Measurements from ENCODE around the gene CABP1. TPM values are rescaled to one million over a fixed set of nuclear protein-coding genes. Genes with fewer than 3 reads are reported as not detected.

CABP1 gene
- total RNA-seq, 1 experiment from 2014 or later = 3.0 TPM

DNA sequence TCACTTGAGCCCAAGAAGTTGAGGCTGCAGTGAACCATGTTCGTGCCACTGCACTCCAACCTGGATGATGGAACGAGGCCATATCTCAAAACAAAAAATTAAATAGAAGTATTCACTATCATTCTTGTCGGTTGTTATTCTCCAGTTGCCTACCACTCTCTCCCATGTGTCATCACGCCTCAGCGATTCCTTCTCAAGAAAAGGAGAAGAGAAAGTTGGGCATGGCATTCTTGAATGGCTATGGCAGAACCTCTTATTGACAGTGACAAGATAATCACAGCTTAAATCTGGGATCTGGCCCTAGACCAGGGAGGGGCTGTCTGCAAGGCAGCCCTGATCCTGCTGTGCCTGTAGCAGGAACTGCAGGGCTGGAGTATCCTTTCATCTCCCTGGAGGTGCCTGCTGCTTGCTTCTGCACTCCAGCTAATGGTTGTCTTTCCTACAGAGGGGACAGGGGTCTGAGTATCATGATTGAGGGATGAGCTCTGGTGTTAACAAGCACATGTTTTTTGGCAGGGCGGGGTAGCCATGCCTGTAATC is 33.7 kb downstream of the CABP1 start:
- no peak overlapping the region for H3K27ac ChIP-seq (ENCODE audit: insufficient read length, low read depth, low read length)
- Mint-ChIP-seq H3K27me3 (ENCODE audit: low read depth) (no peaks in the 10 kb centered on the region; the same call in 1 of the 2 replicates), H3K9me3 (no peaks in the 10 kb centered on the region), H3K4me3 (no peak overlapping the region), H3K27ac (no peak overlapping the region), H3K36me3 (ENCODE audit: insufficient read depth in 1 of 3, low read depth in 3 of 3) (no peaks in the 10 kb centered on the region; a peak in 1 of 7 replicates), H3K4me1 (peaks cover 12 to 17% of the 10 kb centered on the region in 2 experiments)
- H2BK5ac ChIP-seq (ENCODE audit: insufficient read length, low read length) = no peak overlapping the region
- H3K56ac ChIP-seq (ENCODE audit: insufficient read length, low read depth, low read length) = no peak overlapping the region
- peaks cover 2% of the 10 kb centered on the region; the same call in 1 of the 2 replicates for H3K4me1 ChIP-seq (ENCODE audit: insufficient read depth, low read length)
- H3K23me2 ChIP-seq (ENCODE audit: insufficient read length, low read depth, low read length, poor library complexity, severe bottlenecking) = no peaks in the 10 kb centered on the region
- H2AFZ ChIP-seq (ENCODE audit: low read length) = no peak overlapping the region
- no peak overlapping the region for H4K91ac ChIP-seq (ENCODE audit: insufficient read length, low read depth, low read length)
- no peak overlapping the region for H2BK15ac ChIP-seq (ENCODE audit: low read depth, low read length)
- no peak for DNase-seq
- H3K4me2 ChIP-seq (ENCODE audit: insufficient read depth, insufficient read length, low read length) = no peak overlapping the region
- no peak overlapping the region for H2BK12ac ChIP-seq (ENCODE audit: insufficient read length, low read depth, low read length)
- H4K8ac ChIP-seq (replicated peaks; ENCODE audit: insufficient read length, low read depth, low read length) = no peak overlapping the region
- WGBS (ENCODE audit: extremely low coverage, insufficient read length, low lambda C conversion rate) = no CpG with 5 or more reads among the region's 6 CpGs
- no peak overlapping the region for H3K4ac ChIP-seq (ENCODE audit: low read depth, low read length)
- no peak overlapping the region for H3K23ac ChIP-seq (ENCODE audit: insufficient read length, low read depth, low read length)
- no peaks in the 10 kb centered on the region for H3K9me3 ChIP-seq (ENCODE audit: control insufficient read depth, low read depth, low read length)
- no peaks in the 10 kb centered on the region for H3K27me3 ChIP-seq (ENCODE audit: insufficient read depth, low read length)
- H4K5ac ChIP-seq (ENCODE audit: insufficient read length, low read depth, low read length) = no peak overlapping the region
- TF ChIP-seq, protein P1, sequence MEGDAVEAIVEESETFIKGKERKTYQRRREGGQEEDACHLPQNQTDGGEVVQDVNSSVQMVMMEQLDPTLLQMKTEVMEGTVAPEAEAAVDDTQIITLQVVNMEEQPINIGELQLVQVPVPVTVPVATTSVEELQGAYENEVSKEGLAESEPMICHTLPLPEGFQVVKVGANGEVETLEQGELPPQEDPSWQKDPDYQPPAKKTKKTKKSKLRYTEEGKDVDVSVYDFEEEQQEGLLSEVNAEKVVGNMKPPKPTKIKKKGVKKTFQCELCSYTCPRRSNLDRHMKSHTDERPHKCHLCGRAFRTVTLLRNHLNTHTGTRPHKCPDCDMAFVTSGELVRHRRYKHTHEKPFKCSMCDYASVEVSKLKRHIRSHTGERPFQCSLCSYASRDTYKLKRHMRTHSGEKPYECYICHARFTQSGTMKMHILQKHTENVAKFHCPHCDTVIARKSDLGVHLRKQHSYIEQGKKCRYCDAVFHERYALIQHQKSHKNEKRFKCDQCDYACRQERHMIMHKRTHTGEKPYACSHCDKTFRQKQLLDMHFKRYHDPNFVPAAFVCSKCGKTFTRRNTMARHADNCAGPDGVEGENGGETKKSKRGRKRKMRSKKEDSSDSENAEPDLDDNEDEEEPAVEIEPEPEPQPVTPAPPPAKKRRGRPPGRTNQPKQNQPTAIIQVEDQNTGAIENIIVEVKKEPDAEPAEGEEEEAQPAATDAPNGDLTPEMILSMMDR (conservative IDR thresholded peaks at IDR 0.05) = no peak
- H2BK120ac ChIP-seq (ENCODE audit: low read depth, low read length, poor library complexity, severe bottlenecking) = no peak overlapping the region
- H3K79me1 ChIP-seq (ENCODE audit: insufficient read depth, low read depth, low read length, poor library complexity, severe bottlenecking) = no peaks in the 10 kb centered on the region
- no peak overlapping the region for H3K14ac ChIP-seq (ENCODE audit: insufficient read depth, low read length)
- no peaks in the 10 kb centered on the region for H3K79me2 ChIP-seq (ENCODE audit: insufficient read depth, low read length)
- H3T11ph ChIP-seq (ENCODE audit: low read length) = no peak overlapping the region
- H3K9ac ChIP-seq (ENCODE audit: extremely low read depth, insufficient read length, low read length) = no peak overlapping the region
- no peak overlapping the region for H2AK5ac ChIP-seq (ENCODE audit: insufficient read length, low read length)
- H2BK20ac ChIP-seq (ENCODE audit: low read depth, low read length, poor library complexity, severe bottlenecking) = no peak overlapping the region
- no peaks in the 10 kb centered on the region for H4K20me1 ChIP-seq (ENCODE audit: control insufficient read depth, insufficient read depth, insufficient read length)
- H3K18ac ChIP-seq (ENCODE audit: insufficient read length, low read depth, low read length) = no peak overlapping the region
